ENCODE results near the gene ABCA7. TPM values are rescaled to one million over a fixed set of nuclear protein-coding genes. Genes with fewer than 3 reads are reported as not detected.

The ABCA7 gene
- total RNA-seq, 1 experiment from 2014 or later, result 23.8 TPM

- no peaks in the 10 kb centered on the region for H3K79me2 ChIP-seq (ENCODE audit: low read length)
- H2AFZ ChIP-seq (ENCODE audit: low read length), result no peak overlapping the region
- no peaks in the 10 kb centered on the region for H3K9me3 ChIP-seq (ENCODE audit: low read length)
- H3K4me1 ChIP-seq (ENCODE audit: low read length), result peaks cover 35% of the 10 kb centered on the region
- no peak overlapping the region for H3K4me2 ChIP-seq (ENCODE audit: low read depth, low read length, poor library complexity, severe bottlenecking)
- DNase-seq, result no peak
- no peaks in the 10 kb centered on the region for H3K27me3 ChIP-seq (ENCODE audit: low read length)
- no peaks in the 10 kb centered on the region for H3K9me2 ChIP-seq (replicated peaks; ENCODE audit: insufficient read depth, low read length)
- no peak overlapping the region for H3K27ac ChIP-seq (ENCODE audit: low read length)
- peaks cover 4% of the 10 kb centered on the region; the same call in 1 of the 2 replicates for H3K36me3 ChIP-seq (ENCODE audit: insufficient read depth, low read length)
- no peaks in the 10 kb centered on the region for H4K20me1 ChIP-seq (ENCODE audit: insufficient read depth, low read depth, low read length)
- H3K9ac ChIP-seq (ENCODE audit: low read length), result no peak overlapping the region
- H3K4me3 ChIP-seq (ENCODE audit: low read length), result no peak overlapping the region
Measured at GRCh38 chr19:1035998-1036621, 3.8 kb upstream of the ABCA7 start.

GRCh38 chr19:1037621-1038064, 2.3 kb upstream of the ABCA7 start:
- Histone ChIP-seq H3K9ac (ENCODE audit: low read length) (peak overlapping the region; percentile 62), H3K4me2 (ENCODE audit: low read depth, low read length, poor library complexity, severe bottlenecking) (peak overlapping the region; percentile 87), H3K27me3 (ENCODE audit: low read length) (no peaks in the 10 kb centered on the region), H3K4me1 (ENCODE audit: low read length) (peaks cover 42% of the 10 kb centered on the region), H3K9me2 (replicated peaks; ENCODE audit: insufficient read depth, low read length) (no peaks in the 10 kb centered on the region), H3K4me3 (ENCODE audit: low read length) (peak overlapping the region; percentile 79; the same call in 1 of the 2 replicates), H3K36me3 (ENCODE audit: insufficient read depth, low read length) (peaks cover 4% of the 10 kb centered on the region; the same call in 1 of the 2 replicates), H3K9me3 (ENCODE audit: low read length) (no peaks in the 10 kb centered on the region), H4K20me1 (ENCODE audit: insufficient read depth, low read depth, low read length) (0 out of 2 replicates have a peak, but pooled peaks cover 8% of the 10 kb centered on the region), H2AFZ (ENCODE audit: low read length) (no peak overlapping the region), H3K79me2 (ENCODE audit: low read length) (no peaks in the 10 kb centered on the region), H3K27ac (ENCODE audit: low read length) (peak overlapping the region; percentile 95)
- DNase-seq, result peak; percentile 84

- Histone ChIP-seq H3K36me3 (ENCODE audit: insufficient read depth, low read length) (peaks cover 4% of the 10 kb centered on the region; the same call in 1 of the 2 replicates), H2AFZ (ENCODE audit: low read length) (0 out of 2 replicates have a peak overlapping the region, but pooled peaks have one; percentile 5), H3K4me1 (ENCODE audit: low read length) (peaks cover 42% of the 10 kb centered on the region)
Measured at GRCh38 chr19:1038978-1039645, 795 bp upstream of the ABCA7 start.

GRCh38 chr19:1040476-1041271, 767 bp downstream of the ABCA7 start:
- peaks cover 42% of the 10 kb centered on the region for H3K4me1 ChIP-seq (ENCODE audit: low read length)
- 0 out of 2 replicates have a peak, but pooled peaks cover 8% of the 10 kb centered on the region for H4K20me1 ChIP-seq (ENCODE audit: insufficient read depth, low read depth, low read length)
- no peaks in the 10 kb centered on the region for H3K79me2 ChIP-seq (ENCODE audit: low read length)
- DNase-seq, result peak; percentile 98
- peak overlapping the region; percentile 17; the same call in 1 of the 2 replicates for H2AFZ ChIP-seq (ENCODE audit: low read length)
- peaks cover 4% of the 10 kb centered on the region; the same call in 1 of the 2 replicates for H3K36me3 ChIP-seq (ENCODE audit: insufficient read depth, low read length)
- H3K27ac ChIP-seq (ENCODE audit: low read length), result peak overlapping the region; percentile 56
- no peaks in the 10 kb centered on the region for H3K9me3 ChIP-seq (ENCODE audit: low read length)
- no peaks in the 10 kb centered on the region for H3K9me2 ChIP-seq (replicated peaks; ENCODE audit: insufficient read depth, low read length)
- peak overlapping the region; percentile 87 for H3K4me2 ChIP-seq (ENCODE audit: low read depth, low read length, poor library complexity, severe bottlenecking)
- no peaks in the 10 kb centered on the region for H3K27me3 ChIP-seq (ENCODE audit: low read length)
- peak overlapping the region; percentile 79 for H3K9ac ChIP-seq (ENCODE audit: low read length)
- peak overlapping the region; percentile 79 for H3K4me3 ChIP-seq (ENCODE audit: low read length)

More at GRCh38 chr19:1038978-1039645, 795 bp upstream of the ABCA7 start:
- Histone ChIP-seq H3K27me3 (ENCODE audit: low read length) (no peaks in the 10 kb centered on the region), H4K20me1 (ENCODE audit: insufficient read depth, low read depth, low read length) (0 out of 2 replicates have a peak, but pooled peaks cover 8% of the 10 kb centered on the region), H3K4me3 (ENCODE audit: low read length) (peak overlapping the region; percentile 79), H3K79me2 (ENCODE audit: low read length) (no peaks in the 10 kb centered on the region), H3K9me3 (ENCODE audit: low read length) (no peaks in the 10 kb centered on the region), H3K9me2 (replicated peaks; ENCODE audit: insufficient read depth, low read length) (no peaks in the 10 kb centered on the region), H3K9ac (ENCODE audit: low read length) (peak overlapping the region; percentile 62), H3K4me2 (ENCODE audit: low read depth, low read length, poor library complexity, severe bottlenecking) (peak overlapping the region; percentile 87), H3K27ac (ENCODE audit: low read length) (peak overlapping the region; percentile 95)
- DNase-seq, result no peak

GRCh38 chr19:1041272-1041834, 1.4 kb downstream of the ABCA7 start:
- Histone ChIP-seq H3K4me3 (ENCODE audit: low read length) (peak overlapping the region; percentile 79; the same call in 1 of the 2 replicates), H3K9me2 (replicated peaks; ENCODE audit: insufficient read depth, low read length) (no peaks in the 10 kb centered on the region), H3K4me2 (ENCODE audit: low read depth, low read length, poor library complexity, severe bottlenecking) (peak overlapping the region; percentile 87), H3K4me1 (ENCODE audit: low read length) (peaks cover 42% of the 10 kb centered on the region), H3K9ac (ENCODE audit: low read length) (peak overlapping the region; percentile 25), H3K36me3 (ENCODE audit: insufficient read depth, low read length) (peaks cover 2% of the 10 kb centered on the region; the same call in 1 of the 2 replicates), H3K79me2 (ENCODE audit: low read length) (no peaks in the 10 kb centered on the region), H4K20me1 (ENCODE audit: insufficient read depth, low read depth, low read length) (0 out of 2 replicates have a peak, but pooled peaks cover 8% of the 10 kb centered on the region), H3K9me3 (ENCODE audit: low read length) (no peaks in the 10 kb centered on the region), H3K27me3 (ENCODE audit: low read length) (no peaks in the 10 kb centered on the region), H3K27ac (ENCODE audit: low read length) (no peak overlapping the region), H2AFZ (ENCODE audit: low read length) (no peak overlapping the region)
- no peak for DNase-seq

- H3K4me1 ChIP-seq (ENCODE audit: low read length), result peaks cover 42% of the 10 kb centered on the region
- H3K9me3 ChIP-seq (ENCODE audit: low read length), result no peaks in the 10 kb centered on the region
- no peak overlapping the region for H2AFZ ChIP-seq (ENCODE audit: low read length)
- no peaks in the 10 kb centered on the region for H3K79me2 ChIP-seq (ENCODE audit: low read length)
- 0 out of 2 replicates have a peak, but pooled peaks cover 8% of the 10 kb centered on the region for H4K20me1 ChIP-seq (ENCODE audit: insufficient read depth, low read depth, low read length)
- H3K27me3 ChIP-seq (ENCODE audit: low read length), result no peaks in the 10 kb centered on the region
- no peaks in the 10 kb centered on the region for H3K9me2 ChIP-seq (replicated peaks; ENCODE audit: insufficient read depth, low read length)
- H3K4me3 ChIP-seq (ENCODE audit: low read length), result no peak overlapping the region
- no peaks in the 10 kb centered on the region for H3K36me3 ChIP-seq (ENCODE audit: insufficient read depth, low read length)
- no peak overlapping the region for H3K9ac ChIP-seq (ENCODE audit: low read length)
- DNase-seq, result no peak
- H3K27ac ChIP-seq (ENCODE audit: low read length), result no peak overlapping the region
- H3K4me2 ChIP-seq (ENCODE audit: low read depth, low read length, poor library complexity, severe bottlenecking), result no peak overlapping the region
Measured at GRCh38 chr19:1041835-1042685, 2.2 kb downstream of the ABCA7 start.
